Activated CD8-positive, alpha-beta T cell treated with anti-CD3 and anti-CD28 coated beads for 36 hours (primary cell): Measurements from ENCODE around the gene AGAP1. TPM values are rescaled to one million over a fixed set of nuclear protein-coding genes. Genes with fewer than 3 reads are reported as not detected.

ENCODE experiments used
- ATAC-seq: fragments of 200-7000 bp; cut with Tn5 transposase; one replicate; pipeline ENCODE4 v1.10.0; 2021; ENCODE audit warnings: mild to moderate bottlenecking, moderate library complexity
- CTCF ChIA-PET: fragments of 350-600 bp; sonication (Branson Sonifier 250); formaldehyde crosslinking; loops from one replicate; lab custom pipeline; 2021; ENCODE audit warnings: antibody characterized with exemption; lab: Charles Lee
- POLR2A ChIA-PET: fragments of 350-600 bp; sonication (Branson Sonifier 250); formaldehyde crosslinking; loops from one replicate; lab custom pipeline; 2021; ENCODE audit warnings: antibody characterized with exemption; lab: Charles Lee
- DNase-seq: peaks from one replicate; pipeline ENCODE4 v3.0.0-alpha.2; 2020
- H3K27ac Mint-ChIP-seq: one replicate; pipeline ENCODE4 v1.8.0; 2021; ENCODE audit warnings: mild to moderate bottlenecking, mixed read lengths
- H3K27me3 Mint-ChIP-seq: one replicate; pipeline ENCODE4 v1.8.0; 2021; ENCODE audit warnings: mixed read lengths
- H3K36me3 Mint-ChIP-seq: one replicate; pipeline ENCODE4 v1.8.0; 2021; ENCODE audit warnings: low read depth, mixed read lengths
- H3K4me1 Mint-ChIP-seq: one replicate; pipeline ENCODE4 v1.8.0; 2021; ENCODE audit warnings: low read depth, mixed read lengths
- H3K4me3 Mint-ChIP-seq: one replicate; pipeline ENCODE4 v1.8.0; 2021; ENCODE audit warnings: mild to moderate bottlenecking, moderate library complexity, mixed read lengths
- H3K9me3 Mint-ChIP-seq: one replicate; pipeline ENCODE4 v1.8.0; 2021; ENCODE audit warnings: mixed read lengths
- intact Hi-C: fragments of 100-400 bp; cut with micrococcal nuclease; formaldehyde crosslinking; loops from one replicate; pipeline ENCODE4 v1.10.0; 2022
- total RNA-seq, 2 experiments: library from RNA; stranded (reverse); gene quantifications; one replicate each; pipeline ENCODE4 v1.2.3, GENCODE V29; 2021
- TF ChIP-seq, protein P1 (sequence below): fragments of 200-600 bp; IDR thresholded peaks from one replicate; pipeline ENCODE4 v1.8.0; 2022; ENCODE audit warnings: antibody characterized with exemption, mild to moderate bottlenecking

AGAP1 gene
- total RNA-seq, 2 experiments from 2014 or later = 2.5 to 2.9 TPM

DNA sequence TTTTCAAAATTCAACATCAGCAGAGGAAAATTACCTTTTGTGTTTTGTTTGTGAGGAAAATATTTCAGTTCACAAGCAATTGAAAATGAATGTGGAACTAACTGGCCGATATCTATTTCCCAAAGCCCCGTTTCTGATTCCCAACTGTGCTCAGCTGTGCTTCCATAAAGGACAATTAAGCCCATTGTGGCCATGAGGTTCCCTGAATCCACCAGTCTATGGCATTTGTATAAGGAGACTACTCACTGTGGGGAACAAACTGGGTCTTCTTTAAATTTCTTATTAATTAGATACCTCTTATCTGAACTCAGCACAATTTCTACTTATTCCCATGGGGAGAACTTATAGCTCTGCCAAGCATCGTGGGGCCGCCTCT lies 31.4 kb upstream of the AGAP1 start:
- no peak overlapping the region for H3K27ac Mint-ChIP-seq
- intact Hi-C loops = no loop called here
- TF ChIP-seq, protein P1, sequence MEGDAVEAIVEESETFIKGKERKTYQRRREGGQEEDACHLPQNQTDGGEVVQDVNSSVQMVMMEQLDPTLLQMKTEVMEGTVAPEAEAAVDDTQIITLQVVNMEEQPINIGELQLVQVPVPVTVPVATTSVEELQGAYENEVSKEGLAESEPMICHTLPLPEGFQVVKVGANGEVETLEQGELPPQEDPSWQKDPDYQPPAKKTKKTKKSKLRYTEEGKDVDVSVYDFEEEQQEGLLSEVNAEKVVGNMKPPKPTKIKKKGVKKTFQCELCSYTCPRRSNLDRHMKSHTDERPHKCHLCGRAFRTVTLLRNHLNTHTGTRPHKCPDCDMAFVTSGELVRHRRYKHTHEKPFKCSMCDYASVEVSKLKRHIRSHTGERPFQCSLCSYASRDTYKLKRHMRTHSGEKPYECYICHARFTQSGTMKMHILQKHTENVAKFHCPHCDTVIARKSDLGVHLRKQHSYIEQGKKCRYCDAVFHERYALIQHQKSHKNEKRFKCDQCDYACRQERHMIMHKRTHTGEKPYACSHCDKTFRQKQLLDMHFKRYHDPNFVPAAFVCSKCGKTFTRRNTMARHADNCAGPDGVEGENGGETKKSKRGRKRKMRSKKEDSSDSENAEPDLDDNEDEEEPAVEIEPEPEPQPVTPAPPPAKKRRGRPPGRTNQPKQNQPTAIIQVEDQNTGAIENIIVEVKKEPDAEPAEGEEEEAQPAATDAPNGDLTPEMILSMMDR = no peak
- DNase-seq (no peak), ATAC-seq (no peak)
- no peaks in the 10 kb centered on the region for H3K9me3 Mint-ChIP-seq
- no peaks in the 10 kb centered on the region for H3K4me1 Mint-ChIP-seq
- ChIA-PET POLR2A (no interaction called here), CTCF (no interaction called here)
- H3K36me3 Mint-ChIP-seq = no peaks in the 10 kb centered on the region
- peaks cover 3% of the 10 kb centered on the region for H3K27me3 Mint-ChIP-seq
- no peak overlapping the region for H3K4me3 Mint-ChIP-seq

DNA sequence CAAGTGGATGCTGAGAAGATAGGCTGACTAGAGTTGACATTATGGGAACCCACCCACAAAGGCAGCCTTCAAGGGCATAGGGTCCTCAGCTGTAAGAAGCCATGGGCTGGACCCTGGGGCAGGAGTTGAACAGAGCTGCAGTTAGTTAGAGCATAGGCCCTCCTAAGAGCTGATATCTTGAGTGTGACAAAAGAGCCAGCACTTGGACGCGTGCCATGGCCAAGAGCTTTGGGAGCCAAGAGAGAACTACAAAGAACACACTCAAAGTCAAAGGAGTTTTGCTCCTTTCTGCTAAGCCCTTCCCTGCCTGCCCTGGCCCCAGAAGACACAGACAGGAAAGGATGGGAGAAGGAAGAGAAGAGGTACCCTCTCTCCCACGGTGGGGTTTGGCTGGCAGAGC lies 29.9 kb upstream of the AGAP1 start:
- DNase-seq = no peak
- TF ChIP-seq, protein P1 = no peak
- Mint-ChIP-seq H3K36me3 (no peaks in the 10 kb centered on the region), H3K27me3 (peaks cover 3% of the 10 kb centered on the region), H3K9me3 (no peaks in the 10 kb centered on the region), H3K27ac (no peak overlapping the region), H3K4me3 (no peak overlapping the region), H3K4me1 (no peaks in the 10 kb centered on the region)
- intact Hi-C loops = no loop called here
- ChIA-PET CTCF (no interaction called here), POLR2A (no interaction called here)
- ATAC-seq = no peak

DNA sequence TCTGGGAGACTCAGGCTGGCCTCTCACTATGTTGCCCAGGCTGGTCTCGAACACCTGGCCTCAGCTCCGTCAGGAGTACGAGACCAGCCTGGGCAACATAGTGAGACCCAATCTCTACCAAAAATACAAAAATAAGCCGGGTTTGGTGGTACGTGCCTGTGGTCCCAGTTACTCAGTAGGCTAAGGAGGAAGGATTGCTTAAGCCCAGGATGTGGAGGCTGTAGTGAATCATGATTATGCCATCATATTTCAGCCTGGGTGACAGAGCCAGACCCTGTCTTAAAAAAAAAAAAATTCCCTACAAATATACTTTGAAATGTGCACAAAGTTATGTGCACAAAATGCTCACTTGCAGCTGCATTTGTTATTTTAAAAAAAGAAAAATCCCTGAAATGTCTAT lies 26.3 kb upstream of the AGAP1 start:
- TF ChIP-seq, protein P1 = no peak
- DNase-seq (no peak), ATAC-seq (no peak)
- Mint-ChIP-seq H3K4me3 (no peak overlapping the region), H3K27ac (no peak overlapping the region), H3K4me1 (no peaks in the 10 kb centered on the region), H3K27me3 (peaks cover 2% of the 10 kb centered on the region), H3K36me3 (no peaks in the 10 kb centered on the region), H3K9me3 (no peaks in the 10 kb centered on the region)
- intact Hi-C loops = no loop called here
- POLR2A ChIA-PET = interaction anchor here (0.7 kb wide), 1 partner anchor 418 kb away, joined by 3 read pairs; no protein-coding TSS in a partner anchor
- CTCF ChIA-PET = no interaction called here

DNA sequence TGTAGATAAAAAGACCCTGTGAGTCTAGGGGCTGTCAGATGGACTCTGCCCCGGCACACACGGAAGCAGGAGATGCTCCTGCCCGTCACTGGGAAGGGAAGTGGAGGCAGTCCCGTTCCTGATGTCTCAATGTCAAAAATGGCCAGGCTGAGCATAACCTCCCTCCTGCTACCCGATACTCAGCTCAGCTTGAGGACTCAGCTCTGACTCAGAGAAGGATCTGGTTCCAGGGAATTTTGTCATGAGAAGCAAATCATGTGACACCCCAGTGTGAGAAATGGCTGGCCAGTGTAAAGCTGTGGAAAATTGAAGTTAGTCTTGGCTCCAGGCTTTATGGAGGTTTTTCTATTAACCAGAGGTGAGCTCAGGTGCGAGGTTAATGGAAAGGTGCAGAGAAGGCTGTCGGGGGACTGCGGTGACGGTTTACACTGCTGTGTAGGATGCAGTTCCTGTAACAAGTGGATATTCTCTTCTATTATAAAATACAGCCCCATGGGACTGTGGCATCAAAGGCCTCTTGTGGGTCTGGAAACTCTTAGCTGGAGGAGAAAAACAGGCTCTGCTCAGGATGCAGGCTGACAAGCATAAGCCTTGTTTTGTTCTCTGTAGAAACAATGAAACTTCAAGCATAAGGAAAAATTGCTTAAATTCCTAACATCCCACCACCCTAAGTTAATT lies 24.7 kb upstream of the AGAP1 start:
- ATAC-seq = no peak
- DNase-seq = no peak
- ChIA-PET CTCF (no interaction called here), POLR2A (no interaction called here)
- no peaks in the 10 kb centered on the region for H3K9me3 Mint-ChIP-seq
- H3K36me3 Mint-ChIP-seq = no peaks in the 10 kb centered on the region
- H3K27me3 Mint-ChIP-seq = peaks cover 2% of the 10 kb centered on the region
- H3K4me1 Mint-ChIP-seq = no peaks in the 10 kb centered on the region
- intact Hi-C loops = no loop called here
- no peak overlapping the region for H3K4me3 Mint-ChIP-seq
- no peak overlapping the region for H3K27ac Mint-ChIP-seq
- TF ChIP-seq, protein P1 = no peak

DNA sequence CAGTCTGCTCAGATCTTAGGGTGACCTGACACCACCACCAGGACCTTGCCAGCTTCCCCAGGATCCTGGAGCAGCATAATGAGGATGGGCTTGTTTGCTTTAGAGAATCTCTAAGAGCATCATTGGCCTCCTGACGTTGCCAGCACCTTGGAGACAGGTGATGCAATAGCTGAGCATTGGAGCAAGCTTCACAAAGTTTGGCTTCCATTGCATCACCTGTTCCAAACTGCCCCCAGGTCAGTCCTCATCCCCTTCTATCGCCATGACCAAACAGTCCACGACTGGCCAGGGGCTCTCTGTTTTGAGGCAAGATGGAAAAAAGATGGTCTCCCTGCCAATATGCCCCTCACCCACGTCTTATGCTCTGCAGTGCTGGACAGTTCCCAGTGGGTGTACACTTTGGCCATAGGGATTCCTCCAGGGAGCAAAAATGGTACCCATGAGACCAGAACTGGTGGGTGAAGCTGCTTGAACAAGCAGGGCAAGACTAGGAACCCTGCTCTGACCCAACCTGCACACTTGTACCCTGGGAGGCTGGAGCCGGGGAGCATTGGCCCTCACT lies 22.6 kb upstream of the AGAP1 start:
- Mint-ChIP-seq H3K36me3 (no peaks in the 10 kb centered on the region), H3K4me3 (no peak overlapping the region), H3K27ac (no peak overlapping the region), H3K27me3 (peaks cover 2% of the 10 kb centered on the region), H3K4me1 (no peaks in the 10 kb centered on the region), H3K9me3 (peaks cover 11% of the 10 kb centered on the region)
- TF ChIP-seq, protein P1 = no peak
- intact Hi-C loops = no loop called here
- no peak for DNase-seq
- ChIA-PET POLR2A (no interaction called here), CTCF (no interaction called here)
- no peak for ATAC-seq
